Cardiac muscle cell (in vitro differentiated cells and primary cell): ENCODE results near the gene STEEP1. TPM values are rescaled to one million over a fixed set of nuclear protein-coding genes. Genes with fewer than 3 reads are reported as not detected.

Source experiments
- DNase-seq, 2 donors: peaks; one replicate each; pipeline versions ENCODE4 v3.0.0 to v3.0.0-alpha.2; 2010 to 2017; ENCODE audit warnings: low read depth in 1 of 2, low spot score in 1 of 2
- H3K27ac ChIP-seq: fragments of 200-600 bp; sonication (generic); 2 replicates; pipeline ENCODE4 v1.5.1; 2016
- H3K27me3 ChIP-seq: fragments of 200-600 bp; sonication (generic); 2 replicates; pipeline ENCODE4 v1.6.0; 2016; ENCODE audit warnings: control low read depth
- H3K36me3 ChIP-seq: fragments of 200-600 bp; sonication (generic); 2 replicates; pipeline ENCODE4 v1.5.1; 2016; ENCODE audit warnings: control low read depth
- H3K4me1 ChIP-seq: fragments of 200-600 bp; sonication (generic); 2 replicates; pipeline ENCODE4 v1.8.1; 2017; ENCODE audit warnings: low read depth, mild to moderate bottlenecking, mixed run types
- H3K4me3 ChIP-seq: fragments of 200-600 bp; sonication (generic); 2 replicates; pipeline ENCODE4 v1.5.1; 2016; ENCODE audit warnings: mild to moderate bottlenecking
- H3K9me3 ChIP-seq: fragments of 200-600 bp; sonication (generic); 2 replicates; pipeline ENCODE4 v1.5.1; 2017; ENCODE audit warnings: low read depth, mild to moderate bottlenecking, control low read depth
- polyA plus RNA-seq: library from polyadenylated mRNA; unstranded; fragments of >200 nt; fragmentation: Nextera tagmentation; extraction: Ambion mirVana; gene quantifications from 2 replicates; pipeline ENCODE4 v1.2.1, GENCODE V29; 2016
- total RNA-seq: library from RNA; depleted of rRNA; stranded (reverse); fragments of >200 nt; gene quantifications from 2 replicates; pipeline ENCODE4 v1.2.3, GENCODE V29; 2016
- TF ChIP-seq, protein P1 (sequence below): IDR thresholded peaks from 2 replicates; pipeline ENCODE4 v1.5.1; 2012; ENCODE audit warnings: low read depth, mild to moderate bottlenecking, low read length

Gene STEEP1
- total and polyA plus RNA-seq, 2 experiments from 2014 or later: 15.8 to 42.6 TPM

DNA sequence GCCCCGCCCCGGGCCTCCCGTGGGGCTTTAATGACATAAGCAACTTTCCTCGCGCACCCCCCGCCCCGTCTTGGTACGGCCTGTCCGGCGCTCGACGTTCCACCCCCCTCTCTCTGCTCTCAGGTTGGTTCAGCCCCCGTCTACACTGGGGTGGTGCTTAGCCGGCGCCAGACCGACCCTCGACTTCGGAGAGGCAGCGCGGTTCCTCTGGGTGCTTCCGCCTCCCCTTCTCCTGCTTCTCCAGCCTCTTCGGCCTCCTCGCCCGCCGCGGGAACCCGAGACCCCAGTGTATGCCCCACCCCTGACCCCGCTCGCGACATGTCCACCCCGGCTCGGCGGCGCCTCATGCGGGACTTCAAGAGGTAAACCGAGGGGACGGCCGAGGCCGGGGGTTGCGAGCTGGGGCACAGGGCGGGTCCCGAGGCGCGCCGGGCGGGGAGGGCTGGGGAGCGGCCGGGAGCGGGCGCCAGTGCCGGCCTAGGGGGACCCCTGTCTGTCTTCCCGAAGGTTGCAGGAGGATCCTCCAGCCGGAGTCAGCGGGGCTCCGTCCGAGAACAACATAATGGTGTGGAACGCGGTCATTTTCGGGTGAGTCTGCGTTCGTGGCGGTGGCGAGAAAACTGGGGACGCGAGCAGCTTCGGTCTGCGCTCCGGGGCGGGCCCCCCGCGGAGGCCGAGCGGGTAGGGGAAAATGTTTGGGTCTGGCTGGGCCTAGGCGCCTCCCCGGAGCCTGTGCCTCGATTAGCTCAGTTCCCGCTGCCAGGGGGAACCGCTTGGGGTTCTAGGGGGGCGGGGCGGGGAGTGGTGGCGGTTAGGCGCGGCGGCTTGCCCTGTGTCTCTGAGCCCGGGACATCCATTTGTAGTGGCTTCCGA is 9.4 kb upstream of the STEEP1 start, which contains the start of gene UBE2A:
TSS of gene UBE2A (plus strand) at position 170 of the 873 bp plus-strand sequence. CDS start at position 319, 149 bp downstream.
- H3K36me3 ChIP-seq: no peaks in the 10 kb centered on the region
- no peaks in the 10 kb centered on the region for H3K27me3 ChIP-seq
- TF ChIP-seq, protein P1, sequence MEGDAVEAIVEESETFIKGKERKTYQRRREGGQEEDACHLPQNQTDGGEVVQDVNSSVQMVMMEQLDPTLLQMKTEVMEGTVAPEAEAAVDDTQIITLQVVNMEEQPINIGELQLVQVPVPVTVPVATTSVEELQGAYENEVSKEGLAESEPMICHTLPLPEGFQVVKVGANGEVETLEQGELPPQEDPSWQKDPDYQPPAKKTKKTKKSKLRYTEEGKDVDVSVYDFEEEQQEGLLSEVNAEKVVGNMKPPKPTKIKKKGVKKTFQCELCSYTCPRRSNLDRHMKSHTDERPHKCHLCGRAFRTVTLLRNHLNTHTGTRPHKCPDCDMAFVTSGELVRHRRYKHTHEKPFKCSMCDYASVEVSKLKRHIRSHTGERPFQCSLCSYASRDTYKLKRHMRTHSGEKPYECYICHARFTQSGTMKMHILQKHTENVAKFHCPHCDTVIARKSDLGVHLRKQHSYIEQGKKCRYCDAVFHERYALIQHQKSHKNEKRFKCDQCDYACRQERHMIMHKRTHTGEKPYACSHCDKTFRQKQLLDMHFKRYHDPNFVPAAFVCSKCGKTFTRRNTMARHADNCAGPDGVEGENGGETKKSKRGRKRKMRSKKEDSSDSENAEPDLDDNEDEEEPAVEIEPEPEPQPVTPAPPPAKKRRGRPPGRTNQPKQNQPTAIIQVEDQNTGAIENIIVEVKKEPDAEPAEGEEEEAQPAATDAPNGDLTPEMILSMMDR: peak; percentile 31
- no peaks in the 10 kb centered on the region for H3K4me1 ChIP-seq
- H3K9me3 ChIP-seq: no peaks in the 10 kb centered on the region
- H3K4me3 ChIP-seq: peak within 1 kb of the TSS; percentile 71
- peak; percentile 92 to 95 for DNase-seq
- peak within 1 kb of the TSS; percentile 95 for H3K27ac ChIP-seq

DNA sequence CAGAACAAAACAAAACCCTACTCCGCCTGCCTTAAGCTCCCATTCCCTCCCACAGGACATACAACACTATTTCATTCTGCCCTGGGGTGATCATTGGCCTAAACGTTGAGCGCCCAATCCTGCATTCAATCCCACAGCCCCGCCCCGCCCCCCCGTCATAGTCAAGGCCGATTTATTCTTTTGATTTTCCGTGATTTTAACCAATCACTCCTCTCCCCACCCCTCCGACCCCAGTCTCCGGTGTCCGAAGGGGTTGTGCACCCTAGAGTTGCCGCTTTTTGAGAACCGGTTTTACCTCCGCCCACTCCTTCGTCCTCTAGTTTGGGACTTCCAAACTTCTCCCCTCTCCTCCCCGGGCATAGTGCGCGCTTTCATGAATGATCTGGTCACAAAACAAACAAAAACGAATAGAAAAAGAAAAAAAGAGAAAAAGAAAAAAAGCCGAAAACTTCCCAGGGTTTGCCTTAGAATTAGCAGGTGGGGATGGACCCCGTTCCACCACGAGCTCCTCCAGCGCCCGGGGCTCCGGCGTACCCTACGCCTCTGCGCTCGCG is 8.7 kb upstream of the STEEP1 start:
- Histone ChIP-seq H3K27me3 (no peaks in the 10 kb centered on the region), H3K4me1 (no peaks in the 10 kb centered on the region), H3K9me3 (no peaks in the 10 kb centered on the region), H3K27ac (peak overlapping the region; percentile 95), H3K4me3 (peak overlapping the region; percentile 71), H3K36me3 (no peaks in the 10 kb centered on the region)
- peak; percentile 45 to 65 for DNase-seq
- TF ChIP-seq, protein P1: no peak

- Histone ChIP-seq H3K27ac (peak overlapping the region; percentile 95), H3K9me3 (no peaks in the 10 kb centered on the region), H3K27me3 (no peaks in the 10 kb centered on the region), H3K36me3 (no peaks in the 10 kb centered on the region), H3K4me1 (no peaks in the 10 kb centered on the region), H3K4me3 (peak overlapping the region; percentile 71)
- no peak for DNase-seq
- TF ChIP-seq, protein P1: no peak
These were observed 8.0 kb upstream of the STEEP1 start for GRCh38 chrX:119573222-119573621.

- TF ChIP-seq, protein P1: no peak
- H3K27me3 ChIP-seq: no peaks in the 10 kb centered on the region
- no peak for DNase-seq
- H3K4me1 ChIP-seq: no peaks in the 10 kb centered on the region
- no peaks in the 10 kb centered on the region for H3K9me3 ChIP-seq
- no peak overlapping the region for H3K4me3 ChIP-seq
- no peaks in the 10 kb centered on the region for H3K36me3 ChIP-seq
- no peak overlapping the region for H3K27ac ChIP-seq
These were observed 5.2 kb upstream of the STEEP1 start for GRCh38 chrX:119570351-119570835.

GRCh38 chrX:119552508-119552907 is 12.7 kb downstream of the STEEP1 start:
- H3K36me3 ChIP-seq: no peaks in the 10 kb centered on the region
- no peaks in the 10 kb centered on the region for H3K9me3 ChIP-seq

More at GRCh38 chrX:119552508-119552907, 12.7 kb downstream of the STEEP1 start:
- Histone ChIP-seq H3K4me3 (no peak overlapping the region), H3K4me1 (no peaks in the 10 kb centered on the region), H3K27me3 (no peaks in the 10 kb centered on the region), H3K27ac (no peak overlapping the region)
- DNase-seq: peak in 1 of 2 donors; percentile 65
- TF ChIP-seq, protein P1: no peak
